HG03439 (cell line): Measurements from ENCODE around the gene CLCNKA.
"Not testable (repeated sequence)": the region's sequence is repeated elsewhere in the genome, so short reads cannot be mapped to it uniquely, and the experiment has no call there.

ENCODE experiments used
- ATAC-seq: cut with Tn5 transposase; IDR thresholded peaks from one replicate; pipeline ENCODE4 v1.9.1; 2021; ENCODE audit warnings: mild to moderate bottlenecking, moderate library complexity; ENCODE audit not compliant: unreplicated experiment

The CLCNKA gene

DNA sequence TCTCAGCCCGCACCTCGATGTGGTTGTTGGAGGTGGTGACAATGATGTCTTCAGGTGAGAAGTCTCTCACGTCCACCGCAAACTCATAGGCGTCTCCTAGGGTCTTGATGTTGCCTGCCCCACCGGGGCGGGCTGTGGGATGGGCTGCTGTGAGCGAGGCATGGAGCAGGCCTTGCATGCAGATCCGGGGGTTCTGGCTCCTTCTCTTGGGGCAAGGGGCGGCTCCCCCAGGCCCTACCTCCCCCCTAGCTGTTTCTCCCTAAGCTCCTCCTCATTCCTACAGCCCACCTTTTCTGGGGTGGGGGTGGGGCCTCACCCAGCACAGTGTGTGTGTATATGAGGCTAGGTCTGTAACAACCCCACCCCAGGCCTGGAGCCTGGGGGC, 4.8 kb upstream of the CLCNKA start:
- no peak for ATAC-seq

DNA sequence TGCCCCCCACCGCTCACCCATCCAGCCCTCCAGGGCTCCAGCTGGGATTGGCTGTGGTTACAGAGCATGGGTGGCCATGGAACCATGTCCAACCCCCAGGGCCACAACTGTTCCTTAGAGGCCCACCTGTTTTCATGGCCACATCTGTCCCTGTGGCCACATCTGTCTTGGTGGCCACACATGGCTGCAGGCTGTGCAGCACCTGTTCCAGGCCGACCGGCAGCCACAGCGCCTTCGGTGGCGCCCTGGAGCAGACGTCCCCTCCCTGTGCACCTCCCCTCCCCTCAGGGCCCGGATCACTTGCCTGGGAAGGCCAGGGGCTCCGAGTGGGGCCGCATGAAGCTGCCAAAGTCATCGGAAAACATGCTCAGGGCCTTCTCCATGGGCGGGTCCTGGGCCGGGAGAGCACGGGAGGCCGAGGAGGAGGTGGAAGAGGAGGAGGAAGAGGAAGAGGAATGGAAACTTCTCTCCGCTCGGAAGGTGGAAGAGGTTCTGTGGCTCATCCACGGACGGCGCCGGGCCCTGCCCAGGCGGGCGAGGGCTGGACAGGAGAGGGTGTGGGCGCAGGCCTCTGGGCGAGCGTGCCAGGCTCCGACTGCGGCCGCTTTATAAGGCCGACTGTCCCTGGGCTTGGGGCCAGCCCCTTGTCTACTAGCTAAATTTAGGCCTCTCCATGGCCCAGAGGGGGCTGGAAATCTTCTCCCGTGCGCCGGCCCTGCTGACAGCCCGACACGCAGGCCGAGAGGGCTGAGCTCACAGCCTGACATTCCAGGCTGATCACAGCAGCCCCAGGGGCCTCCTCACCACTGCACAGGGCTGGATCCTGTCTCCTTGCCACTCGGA, 4.2 kb upstream of the CLCNKA start, which contains the start of gene HSPB7:
Gene HSPB7, minus strand, starts transcription at position 583 of the 843 bp plus-strand sequence. Its CDS starts 80 bp downstream, at position 503.
- no peak for ATAC-seq

DNA sequence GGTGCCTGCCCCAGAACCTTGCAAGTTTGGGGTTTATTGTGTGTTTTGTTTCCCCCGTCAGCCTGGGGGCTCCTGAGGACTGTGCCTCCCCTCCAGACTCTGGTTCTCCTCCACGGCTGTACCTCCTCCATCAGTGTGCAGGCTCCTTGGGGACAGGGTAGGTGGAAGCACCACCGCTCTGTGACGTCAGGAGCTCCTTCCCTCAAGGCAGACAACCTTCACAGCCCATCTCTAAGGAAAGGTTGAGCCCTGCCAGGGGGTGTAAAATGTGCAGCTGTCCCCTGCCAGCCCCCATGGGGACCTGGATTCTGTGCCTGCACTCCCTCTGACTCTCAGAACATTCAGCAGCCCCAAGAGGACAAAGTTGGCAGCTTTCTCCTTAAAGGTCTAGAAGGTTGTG, 3.5 kb upstream of the CLCNKA start:
- no peak for ATAC-seq

GRCh38 chr1:16018749-16019643, 2.8 kb upstream of the CLCNKA start:
- ATAC-seq = no peak

- ATAC-seq = no peak
These were observed 2.1 kb upstream of the CLCNKA start for GRCh38 chr1:16019644-16020277.

DNA sequence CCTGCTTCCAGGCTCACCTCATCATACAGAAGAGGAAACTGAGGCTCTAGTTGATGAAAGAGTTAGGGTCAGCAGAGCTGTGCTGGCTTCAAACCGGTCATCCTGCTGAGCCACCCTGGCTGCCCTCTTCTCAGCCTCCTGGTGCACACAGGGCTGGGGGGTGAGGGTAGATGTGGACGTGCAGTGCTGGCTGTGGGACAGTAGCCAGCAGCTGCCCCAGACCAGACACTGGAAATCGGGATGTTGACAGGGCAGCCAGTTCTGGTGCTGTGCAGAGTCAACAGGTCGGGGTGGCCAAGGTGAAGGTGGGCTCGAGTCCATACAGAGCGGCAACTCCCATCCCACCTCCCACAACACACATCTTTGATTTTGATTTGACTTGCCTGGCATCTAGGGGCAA, 1.5 kb upstream of the CLCNKA start:
- no peak for ATAC-seq

DNA sequence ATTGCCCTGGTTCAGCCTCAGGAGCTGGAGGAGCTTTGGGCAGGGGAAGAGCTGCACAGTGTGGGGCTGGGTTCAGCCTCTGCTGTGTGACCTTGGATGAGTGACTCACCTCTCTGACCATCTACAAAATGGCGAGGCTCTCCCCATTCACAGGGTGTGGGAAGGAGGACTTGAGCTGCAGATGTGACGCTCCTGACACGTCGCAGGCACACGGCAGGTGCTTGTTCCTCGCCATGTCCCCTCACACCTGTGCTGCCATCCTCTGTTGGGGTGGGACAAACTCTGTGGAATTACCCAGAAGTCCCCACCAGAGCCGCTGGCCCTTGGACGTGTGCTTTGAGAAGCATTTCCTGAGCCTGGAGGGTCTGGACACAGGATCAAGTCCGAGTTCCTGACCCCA, 958 bp upstream of the CLCNKA start:
- not testable (repeated sequence) for ATAC-seq

DNA sequence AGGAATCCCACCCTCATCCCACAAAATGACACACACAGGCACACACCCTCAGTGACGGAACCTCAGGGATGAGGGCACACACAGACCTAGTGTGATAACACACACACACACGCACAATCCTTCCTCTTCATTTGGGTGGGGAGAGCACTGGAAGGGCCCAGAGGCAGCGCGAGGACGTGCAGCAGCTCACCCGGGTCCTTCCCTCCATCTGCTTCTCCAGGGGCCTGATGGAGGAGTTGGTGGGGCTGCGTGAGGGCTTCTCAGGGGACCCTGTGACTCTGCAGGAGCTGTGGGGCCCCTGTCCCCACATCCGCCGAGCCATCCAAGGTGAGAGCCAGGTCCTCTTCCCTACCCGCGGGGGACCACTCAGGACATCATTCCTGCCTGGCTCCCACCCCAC, 557 bp downstream of the CLCNKA start:
- ATAC-seq = no peak

GRCh38 chr1:16023050-16023653, 1.3 kb downstream of the CLCNKA start:
- ATAC-seq = no peak

GRCh38 chr1:16026302-16026701, 4.5 kb downstream of the CLCNKA start:
- ATAC-seq = not testable (repeated sequence)

- no peak for ATAC-seq
These were observed 5.1 kb downstream of the CLCNKA start for GRCh38 chr1:16026723-16027484.

DNA sequence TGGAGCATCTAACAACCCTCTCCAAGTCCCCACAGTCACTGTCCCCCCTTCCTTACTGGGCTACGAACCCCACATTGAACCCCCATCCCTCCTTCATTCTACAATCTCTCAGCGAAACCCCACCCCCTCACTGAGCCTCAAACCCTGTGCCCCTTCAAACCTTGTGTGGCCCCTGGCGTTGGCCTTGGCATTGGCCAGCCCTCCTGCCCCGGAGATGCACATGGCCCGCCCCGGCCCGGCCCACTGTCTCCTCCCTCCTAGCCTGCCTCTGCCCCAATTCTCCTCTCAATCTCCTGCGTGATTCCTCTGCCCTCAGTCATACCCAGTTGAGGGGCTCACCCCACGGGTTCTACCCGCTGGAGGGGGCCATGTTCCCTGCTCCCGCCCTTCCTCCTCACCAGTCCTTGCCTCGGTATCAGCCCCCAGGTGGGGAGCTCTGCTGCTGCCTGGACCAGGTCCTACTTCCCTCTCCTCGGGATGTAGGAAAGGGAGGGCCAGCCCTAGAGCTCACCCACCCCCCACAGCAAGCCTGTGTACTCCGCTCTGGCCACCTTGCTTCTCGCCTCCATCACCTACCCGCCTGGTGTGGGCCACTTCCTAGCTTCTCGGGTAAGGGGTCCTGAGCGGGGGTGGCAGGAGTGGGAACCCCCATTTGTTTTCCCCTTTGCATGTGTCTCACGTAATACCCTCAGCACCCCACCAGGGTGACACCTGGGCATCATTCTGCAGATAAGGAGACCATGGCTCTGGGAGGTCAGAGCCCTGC, 6.6 kb downstream of the CLCNKA start:
- ATAC-seq = no peak

- not testable (repeated sequence) for ATAC-seq
These were observed 7.1 kb downstream of the CLCNKA start for GRCh38 chr1:16029003-16029268.

GRCh38 chr1:16029288-16029687, 7.5 kb downstream of the CLCNKA start:
- ATAC-seq = no peak

GRCh38 chr1:16031551-16031950, 9.7 kb downstream of the CLCNKA start:
- ATAC-seq = no peak

DNA sequence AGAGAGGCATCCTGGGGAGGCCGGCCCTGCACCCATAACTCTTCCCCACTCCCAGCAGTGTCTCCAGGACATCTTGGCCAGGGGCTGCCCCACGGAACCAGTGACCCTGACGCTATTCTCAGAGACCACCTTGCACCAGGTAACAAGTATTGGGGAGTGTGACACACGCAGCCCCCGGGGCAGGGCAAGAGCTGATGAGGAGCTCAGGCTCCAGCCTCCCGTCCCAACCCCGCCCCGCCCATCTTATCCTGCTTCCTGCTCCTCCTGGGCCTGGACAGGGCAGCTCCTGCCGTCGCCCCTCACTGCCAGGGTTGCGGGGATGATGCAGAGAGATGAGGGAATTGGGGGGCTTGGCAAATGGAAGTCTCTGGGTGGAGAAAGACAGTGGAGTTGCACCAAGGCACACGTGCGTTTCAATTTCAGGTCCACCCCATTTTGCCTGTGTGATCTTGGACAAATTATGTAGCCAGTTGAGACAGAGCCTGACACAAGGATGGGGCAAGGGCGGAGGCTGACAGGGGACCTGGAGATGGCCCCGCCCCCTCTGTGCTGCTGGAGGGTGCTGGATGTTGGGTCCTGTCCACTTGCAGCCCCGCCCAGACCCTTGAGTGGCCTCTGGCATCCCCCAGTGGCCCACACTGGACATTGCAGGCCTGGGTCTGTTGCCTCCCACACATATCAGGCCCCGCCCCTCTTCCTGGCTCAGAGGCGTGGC, 10.7 kb downstream of the CLCNKA start:
- ATAC-seq = peak; percentile 62

DNA sequence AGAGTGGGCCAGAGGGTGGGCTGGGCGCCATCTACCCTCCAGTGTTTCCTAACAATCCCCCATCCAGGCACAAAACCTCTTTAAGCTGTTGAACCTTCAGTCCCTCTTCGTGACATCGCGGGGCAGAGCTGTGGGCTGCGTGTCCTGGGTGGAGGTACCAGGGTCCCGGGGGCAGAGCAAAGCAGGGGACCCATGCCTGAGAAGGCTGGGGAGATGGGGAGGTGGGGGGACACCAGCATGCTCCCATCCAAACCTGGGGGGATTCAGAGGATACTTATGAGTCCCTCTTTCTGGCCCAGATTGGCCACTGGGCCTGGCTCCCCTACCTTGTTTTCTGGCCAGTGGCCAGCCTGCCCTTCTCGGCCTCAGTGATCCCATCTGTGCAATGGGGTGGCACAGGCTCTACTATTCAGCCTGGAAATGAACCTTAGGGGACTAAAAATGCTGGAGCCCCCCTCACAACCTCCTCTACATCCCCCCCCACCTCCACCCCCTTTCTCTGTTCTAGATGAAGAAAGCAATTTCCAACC, 11.3 kb downstream of the CLCNKA start:
- ATAC-seq = not testable (repeated sequence)

- ATAC-seq = not testable (repeated sequence)
These were observed 14.6 kb downstream of the CLCNKA start for GRCh38 chr1:16036461-16036860.

GRCh38 chr1:16038620-16038912, 16.7 kb downstream of the CLCNKA start:
- no peak for ATAC-seq
